GM18858 (cell line): ENCODE results near the gene PKP3.
"Not testable (repeated sequence)": the region's sequence is repeated elsewhere in the genome, so short reads cannot be mapped to it uniquely, and the experiment has no call there.

Experiments
- ATAC-seq: cut with Tn5 transposase; IDR thresholded peaks from one replicate; pipeline ENCODE4 v1.9.1; 2021; ENCODE audit not compliant: unreplicated experiment

PKP3 gene

GRCh38 chr11:394034-394857 is at the start of gene PKP3:
TSS of gene PKP3 (plus strand) at chr11:394209. CDS start at chr11:394293, 84 bp downstream.
- no peak for ATAC-seq

- no peak for ATAC-seq
These were observed 49.0 kb upstream of the PKP3 start for GRCh38 chr11:344836-345578.

GRCh38 chr11:346529-346928 is 47.5 kb upstream of the PKP3 start:
- ATAC-seq, result no peak

GRCh38 chr11:349270-349954 is 44.6 kb upstream of the PKP3 start:
- ATAC-seq, result not testable (repeated sequence)

GRCh38 chr11:350033-350722 is 43.8 kb upstream of the PKP3 start:
- not testable (repeated sequence) for ATAC-seq

- ATAC-seq, result no peak
These were observed 43.2 kb upstream of the PKP3 start for GRCh38 chr11:350723-351255.

GRCh38 chr11:351411-351810 is 42.6 kb upstream of the PKP3 start:
- no peak for ATAC-seq

GRCh38 chr11:352456-353031 is 41.5 kb upstream of the PKP3 start:
- ATAC-seq, result no peak

GRCh38 chr11:353179-353873 is 40.7 kb upstream of the PKP3 start:
- no peak for ATAC-seq

- ATAC-seq, result no peak
These were observed 38.2 kb upstream of the PKP3 start for GRCh38 chr11:355581-356458.

- no peak for ATAC-seq
These were observed 37.4 kb upstream of the PKP3 start for GRCh38 chr11:356610-357009.

GRCh38 chr11:357582-357981 is 36.4 kb upstream of the PKP3 start:
- ATAC-seq, result no peak

- no peak for ATAC-seq
These were observed 35.7 kb upstream of the PKP3 start for GRCh38 chr11:358129-358800.

- ATAC-seq, result no peak
These were observed 34.8 kb upstream of the PKP3 start for GRCh38 chr11:359181-359714.

- ATAC-seq, result no peak
These were observed 33.4 kb upstream of the PKP3 start for GRCh38 chr11:360326-361280.

GRCh38 chr11:362642-363442 is 31.2 kb upstream of the PKP3 start:
- no peak for ATAC-seq
